ENCODE results near the gene ZDHHC17. TPM values are rescaled to one million over a fixed set of nuclear protein-coding genes. Genes with fewer than 3 reads are reported as not detected.

ZDHHC17 gene
- 36.0 to 43.0 TPM (median 39.6 TPM) in 3 replicates for total RNA-seq
- long read RNA-seq, full-length matches to known transcripts: 7 of 13 reads
- long read RNA-seq, partial matches to known transcripts: 3 of 13 reads
- long read RNA-seq, other reads (novel, unspliced or antisense): 3 of 13 reads

- Mint-ChIP-seq H3K9me3 (ENCODE audit: low read depth) (no peaks in the 10 kb centered on the region), H3K4me3 (ENCODE audit: unreplicated experiment) (peak within 1 kb of the TSS; percentile 96), H3K27ac (ENCODE audit: unreplicated experiment) (peak within 1 kb of the TSS; percentile 99), H3K27me3 (ENCODE audit: low read depth) (no peaks in the 10 kb centered on the region), H3K4me1 (ENCODE audit: low read depth) (peaks cover 45% of the 10 kb centered on the region), H3K36me3 (ENCODE audit: low read depth) (no peaks in the 10 kb centered on the region)
- TF ChIP-seq CTCF (IDR thresholded peaks at IDR 0.05): no peak
- peak; percentile 96 for DNase-seq (ENCODE audit: low spot score)
Observed at GRCh38 chr12:76763746-76764675, at the start of gene ZDHHC17. Gene ZDHHC17 (plus strand): TSS chr12:76764115. CDS start chr12:76764237, 122 bp downstream.

- TF ChIP-seq CTCF (IDR thresholded peaks at IDR 0.05): no peak
- peaks cover 33% of the 10 kb centered on the region for H3K4me1 Mint-ChIP-seq (ENCODE audit: low read depth)
- H3K4me3 Mint-ChIP-seq (ENCODE audit: unreplicated experiment): no peak overlapping the region
- no peak overlapping the region for H3K27ac Mint-ChIP-seq (ENCODE audit: unreplicated experiment)
- H3K9me3 Mint-ChIP-seq (ENCODE audit: low read depth): no peaks in the 10 kb centered on the region
- H3K27me3 Mint-ChIP-seq (ENCODE audit: low read depth): no peaks in the 10 kb centered on the region
- no peak for DNase-seq (ENCODE audit: low spot score)
- no peaks in the 10 kb centered on the region for H3K36me3 Mint-ChIP-seq (ENCODE audit: low read depth)
Observed at GRCh38 chr12:76714415-76714814, 49.5 kb upstream of the ZDHHC17 start.

GRCh38 chr12:76714861-76715260, 49.1 kb upstream of the ZDHHC17 start:
- H3K4me1 Mint-ChIP-seq (ENCODE audit: low read depth): peaks cover 38% of the 10 kb centered on the region
- no peak overlapping the region for H3K27ac Mint-ChIP-seq (ENCODE audit: unreplicated experiment)
- no peaks in the 10 kb centered on the region for H3K27me3 Mint-ChIP-seq (ENCODE audit: low read depth)
- no peak for TF ChIP-seq CTCF (IDR thresholded peaks at IDR 0.05)
- no peak overlapping the region for H3K4me3 Mint-ChIP-seq (ENCODE audit: unreplicated experiment)
- H3K9me3 Mint-ChIP-seq (ENCODE audit: low read depth): no peaks in the 10 kb centered on the region
- H3K36me3 Mint-ChIP-seq (ENCODE audit: low read depth): no peaks in the 10 kb centered on the region
- DNase-seq (ENCODE audit: low spot score): no peak

- no peak for DNase-seq (ENCODE audit: low spot score)
- no peak overlapping the region for H3K27ac Mint-ChIP-seq (ENCODE audit: unreplicated experiment)
- peaks cover 42% of the 10 kb centered on the region for H3K4me1 Mint-ChIP-seq (ENCODE audit: low read depth)
- no peaks in the 10 kb centered on the region for H3K27me3 Mint-ChIP-seq (ENCODE audit: low read depth)
- H3K36me3 Mint-ChIP-seq (ENCODE audit: low read depth): no peaks in the 10 kb centered on the region
- TF ChIP-seq CTCF (IDR thresholded peaks at IDR 0.05): no peak
- no peaks in the 10 kb centered on the region for H3K9me3 Mint-ChIP-seq (ENCODE audit: low read depth)
- no peak overlapping the region for H3K4me3 Mint-ChIP-seq (ENCODE audit: unreplicated experiment)
Observed at GRCh38 chr12:76715332-76715731, 48.6 kb upstream of the ZDHHC17 start.

GRCh38 chr12:76717314-76717713, 46.6 kb upstream of the ZDHHC17 start:
- H3K27ac Mint-ChIP-seq (ENCODE audit: unreplicated experiment): peak overlapping the region; percentile 55
- H3K9me3 Mint-ChIP-seq (ENCODE audit: low read depth): no peaks in the 10 kb centered on the region

More at GRCh38 chr12:76717314-76717713, 46.6 kb upstream of the ZDHHC17 start:
- no peak overlapping the region for H3K4me3 Mint-ChIP-seq (ENCODE audit: unreplicated experiment)
- no peak for TF ChIP-seq CTCF (IDR thresholded peaks at IDR 0.05)
- peaks cover 44% of the 10 kb centered on the region for H3K4me1 Mint-ChIP-seq (ENCODE audit: low read depth)
- H3K36me3 Mint-ChIP-seq (ENCODE audit: low read depth): no peaks in the 10 kb centered on the region
- DNase-seq (ENCODE audit: low spot score): no peak
- no peaks in the 10 kb centered on the region for H3K27me3 Mint-ChIP-seq (ENCODE audit: low read depth)

All from chondrocyte (in vitro differentiated cells).